Thoracic aorta (tissue), 2 donors: ENCODE results near the gene SEMA3B. TPM values are rescaled to one million over a fixed set of nuclear protein-coding genes. Genes with fewer than 3 reads are reported as not detected.

Experiments
- ATAC-seq: fragments of 150-250 bp; one replicate; pipeline ENCODE4 v1.8.0; 2017; ENCODE audit warnings: low read depth; ENCODE audit not compliant: insufficient number of reproducible peaks, low FRiP score
- DNase-seq: peaks from one replicate; pipeline ENCODE4 v3.0.0-alpha.2; 2020; ENCODE audit warnings: low spot score
- H3K27ac ChIP-seq, 2 donors: fragments of 200-600 bp; sonication (generic); 1 replicate in 1 of 2; 2 replicates in 1 of 2; pipeline ENCODE4 v1.5.1; 2016; ENCODE audit warnings: mild to moderate bottlenecking in 2 of 2, moderate library complexity in 2 of 2
- H3K27me3 ChIP-seq: fragments of 200-600 bp; sonication (generic); replicated peaks from 2 replicates; pipeline ENCODE4 v1.6.0; 2016; ENCODE audit warnings: mild to moderate bottlenecking; ENCODE audit not compliant: insufficient read depth
- H3K36me3 ChIP-seq: fragments of 200-600 bp; sonication (generic); one replicate; pipeline ENCODE4 v1.5.1; 2016
- H3K4me1 ChIP-seq, 2 donors: fragments of 200-600 bp; sonication (generic); 1 replicate in 1 of 2; 2 replicates in 1 of 2; pipeline versions ENCODE4 v1.5.1 to v1.6.0; 2016; ENCODE audit warnings: low read depth in 2 of 2, mild to moderate bottlenecking in 1 of 2; ENCODE audit not compliant: control insufficient read depth in 1 of 2
- H3K4me3 ChIP-seq: fragments of 200-600 bp; sonication (generic); 2 replicates; pipeline ENCODE4 v1.5.1; 2016; ENCODE audit warnings: mild to moderate bottlenecking
- H3K9me3 ChIP-seq: fragments of 200-600 bp; sonication (generic); 2 replicates; pipeline ENCODE4 v1.5.1; 2016
- total RNA-seq, 2 donors: library from RNA; depleted of rRNA; stranded (reverse); fragments of >200 nt; gene quantifications; one replicate each; pipeline versions ENCODE4 v1.1.0 to v1.2.3, GENCODE V29; 2016
- TF ChIP-seq, protein P1 (sequence below): fragments of 200-600 bp; sonication (generic); IDR thresholded peaks from one replicate; pipeline ENCODE4 v1.5.1; 2019; ENCODE audit warnings: antibody characterized with exemption

Gene SEMA3B
- total RNA-seq, 2 donors from 2014 or later, result 53.6 to 57.2 TPM

DNA sequence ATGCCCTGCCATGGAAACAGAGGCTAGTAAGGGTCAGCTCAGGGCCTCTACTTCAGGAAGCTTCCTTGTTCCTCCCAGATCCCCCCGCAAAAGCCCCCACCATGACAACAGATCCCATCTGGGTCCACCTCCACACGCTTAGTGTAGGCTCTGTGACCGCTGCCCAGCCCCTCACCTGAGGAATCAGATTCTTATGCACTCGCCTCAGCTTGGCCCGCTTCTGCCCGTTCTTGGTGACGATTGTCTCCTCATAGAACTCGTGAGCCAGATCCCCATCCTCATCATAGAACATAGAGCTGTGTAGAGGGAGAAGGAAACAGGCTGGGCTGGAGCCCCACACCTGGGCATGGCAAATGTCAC, 57.2 kb downstream of the SEMA3B start:
- H3K4me3 ChIP-seq, result no peak overlapping the region
- H3K27me3 ChIP-seq, result no peaks in the 10 kb centered on the region
- no peak for DNase-seq
- no peaks in the 10 kb centered on the region for H3K9me3 ChIP-seq
- TF ChIP-seq, protein P1, sequence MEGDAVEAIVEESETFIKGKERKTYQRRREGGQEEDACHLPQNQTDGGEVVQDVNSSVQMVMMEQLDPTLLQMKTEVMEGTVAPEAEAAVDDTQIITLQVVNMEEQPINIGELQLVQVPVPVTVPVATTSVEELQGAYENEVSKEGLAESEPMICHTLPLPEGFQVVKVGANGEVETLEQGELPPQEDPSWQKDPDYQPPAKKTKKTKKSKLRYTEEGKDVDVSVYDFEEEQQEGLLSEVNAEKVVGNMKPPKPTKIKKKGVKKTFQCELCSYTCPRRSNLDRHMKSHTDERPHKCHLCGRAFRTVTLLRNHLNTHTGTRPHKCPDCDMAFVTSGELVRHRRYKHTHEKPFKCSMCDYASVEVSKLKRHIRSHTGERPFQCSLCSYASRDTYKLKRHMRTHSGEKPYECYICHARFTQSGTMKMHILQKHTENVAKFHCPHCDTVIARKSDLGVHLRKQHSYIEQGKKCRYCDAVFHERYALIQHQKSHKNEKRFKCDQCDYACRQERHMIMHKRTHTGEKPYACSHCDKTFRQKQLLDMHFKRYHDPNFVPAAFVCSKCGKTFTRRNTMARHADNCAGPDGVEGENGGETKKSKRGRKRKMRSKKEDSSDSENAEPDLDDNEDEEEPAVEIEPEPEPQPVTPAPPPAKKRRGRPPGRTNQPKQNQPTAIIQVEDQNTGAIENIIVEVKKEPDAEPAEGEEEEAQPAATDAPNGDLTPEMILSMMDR, result no peak
- H3K4me1 ChIP-seq, result peaks cover 19 to 30% of the 10 kb centered on the region in 2 donors
- peaks cover 25% of the 10 kb centered on the region for H3K36me3 ChIP-seq
- H3K27ac ChIP-seq, result no peak overlapping the region
- ATAC-seq, result no peak

DNA sequence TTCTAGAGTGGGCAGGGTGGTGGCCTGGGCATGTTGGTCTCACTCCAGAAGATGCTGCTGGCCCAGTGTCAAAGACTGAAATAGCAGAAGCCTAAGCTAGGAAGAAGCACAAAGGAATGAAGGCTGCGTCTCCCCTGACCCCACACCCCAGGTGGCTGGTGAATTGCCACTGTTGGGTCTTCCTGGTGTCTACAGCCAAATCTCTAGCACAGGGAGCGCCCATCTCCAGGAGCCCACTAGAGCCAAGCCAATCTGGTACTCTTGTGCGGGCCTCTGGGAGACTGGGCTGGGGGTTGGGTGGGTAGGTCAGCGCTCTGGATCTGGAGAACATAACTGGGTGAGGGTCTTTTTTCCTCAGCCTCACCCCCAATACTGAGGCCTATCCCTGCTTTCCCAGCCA, 58.2 kb downstream of the SEMA3B start:
- Histone ChIP-seq H3K9me3 (no peaks in the 10 kb centered on the region), H3K4me3 (peak overlapping the region; percentile 90), H3K4me1 (peaks cover 17 to 26% of the 10 kb centered on the region in 2 donors), H3K27ac (peak overlapping the region in 1 of 2 donors; percentile 65), H3K27me3 (no peaks in the 10 kb centered on the region), H3K36me3 (peaks cover 35% of the 10 kb centered on the region)
- TF ChIP-seq, protein P1, result no peak
- no peak for ATAC-seq
- no peak for DNase-seq

Other genes starting within 250 kb of the SEMA3B start
- 100 to 1,000 TPM; 217 to 301 TPM for gene RBM5, start 180.2 kb upstream of the SEMA3B start, total RNA-seq
- gene SEMA3F, start 113.8 kb upstream of the SEMA3B start, total RNA-seq, result 10 to 100 TPM; 25.5 to 35.1 TPM
- under 1 TPM in 1 of 2 donors, not detected in 1; 0.54 TPM for gene GNAT1, start 77.5 kb upstream of the SEMA3B start, total RNA-seq
- under 1 TPM in 1 of 2 donors, not detected in 1; 0.28 TPM for gene SLC38A3, start 63.9 kb upstream of the SEMA3B start, total RNA-seq
- 100 to 1,000 TPM; 183 to 337 TPM for gene GNAI2, start 32.9 kb upstream of the SEMA3B start, total RNA-seq
- not detected for gene LSMEM2, start 9.9 kb downstream of the SEMA3B start, total RNA-seq
- 100 to 1,000 TPM in 1 of 2 donors, 10 to 100 TPM in 1; 43.3 to 118 TPM for gene IFRD2, start 23.3 kb downstream of the SEMA3B start, total RNA-seq
- 1 to 10 TPM in 1 of 2 donors, under 1 TPM in 1; 0.35 to 1.4 TPM for gene HYAL3, start 30.3 kb downstream of the SEMA3B start, total RNA-seq
- 1 to 10 TPM; 8.3 to 8.7 TPM for gene NAA80, start 30.3 kb downstream of the SEMA3B start, total RNA-seq
- 1 to 10 TPM; 5.8 to 6.1 TPM for gene HYAL1, start 34.4 kb downstream of the SEMA3B start, total RNA-seq
- 10 to 100 TPM; 86.5 to 87.5 TPM for gene HYAL2, start 53.6 kb downstream of the SEMA3B start, total RNA-seq
- 10 to 100 TPM; 12.6 to 19.4 TPM for gene TUSC2, start 59.1 kb downstream of the SEMA3B start, total RNA-seq
- gene RASSF1, start 71.7 kb downstream of the SEMA3B start, total RNA-seq, result 10 to 100 TPM; 45.2 to 72.2 TPM
- gene ZMYND10, start 76.6 kb downstream of the SEMA3B start, total RNA-seq, result not detected
- gene NPRL2, start 81.6 kb downstream of the SEMA3B start, total RNA-seq, result 10 to 100 TPM; 15.4 to 21.0 TPM
- 10 to 100 TPM; 22.5 to 29.4 TPM for gene CYB561D2, start 81.7 kb downstream of the SEMA3B start, total RNA-seq
- gene TMEM115, start 90.4 kb downstream of the SEMA3B start, total RNA-seq, result 10 to 100 TPM; 55.0 to 57.7 TPM
- gene CACNA2D2, start 234.5 kb downstream of the SEMA3B start, total RNA-seq, result 1 to 10 TPM; 2.3 to 4.2 TPM